ENCODE results near the gene PPP1R1C.
A peak's percentile ranks its signal among the peaks of the same experiment; 100 is the strongest.

The PPP1R1C gene

GRCh38 chr2:182069908-182070307 lies 84.3 kb downstream of the PPP1R1C start:
- ChIA-PET POLR2A (no interaction called here), CTCF (no interaction called here)
- TF ChIP-seq PKNOX1 (IDR thresholded peaks at IDR 0.05): no peak
- no peak for TF ChIP-seq ZNF384 (IDR thresholded peaks at IDR 0.05)
- DNase-seq (ENCODE audit: extremely low spot score): no peak

GRCh38 chr2:182070736-182071135 lies 85.1 kb downstream of the PPP1R1C start:
- no peak for DNase-seq (ENCODE audit: extremely low spot score)
- POLR2A ChIA-PET: no interaction called here
- TF ChIP-seq ZNF384 (IDR thresholded peaks at IDR 0.05): no peak
- TF ChIP-seq ELF4 (IDR thresholded peaks at IDR 0.05): no peak
- no peak for TF ChIP-seq LEF1 (IDR thresholded peaks at IDR 0.05; ENCODE audit: borderline replicate concordance)
- no peak for TF ChIP-seq FOXM1 (IDR thresholded peaks at IDR 0.05; ENCODE audit: borderline replicate concordance)
- no peak for TF ChIP-seq SP1 (IDR thresholded peaks at IDR 0.05)
- no peak for TF ChIP-seq FOXA1 (IDR thresholded peaks at IDR 0.05)
- TF ChIP-seq NFRKB (IDR thresholded peaks at IDR 0.05): no peak
- TF ChIP-seq SUZ12 (IDR thresholded peaks at IDR 0.05): no peak
- TF ChIP-seq L3MBTL2 (conservative IDR thresholded peaks at IDR 0.05): no peak
- TF ChIP-seq CTBP1 (IDR thresholded peaks at IDR 0.05; ENCODE audit: borderline replicate concordance): no peak
- TF ChIP-seq ARNT (IDR thresholded peaks at IDR 0.05): no peak
- no peak for TF ChIP-seq HDGF (IDR thresholded peaks at IDR 0.05; ENCODE audit: borderline replicate concordance)
- no peak for TF ChIP-seq PKNOX1 (IDR thresholded peaks at IDR 0.05)
- TF ChIP-seq FOXK2 (IDR thresholded peaks at IDR 0.05): no peak
- TF ChIP-seq TARDBP (IDR thresholded peaks at IDR 0.05): no peak
- no peak for TF ChIP-seq BHLHE40 (IDR thresholded peaks at IDR 0.05; ENCODE audit: borderline replicate concordance)
- CTCF ChIA-PET: no interaction called here

GRCh38 chr2:182072861-182073260 lies 87.2 kb downstream of the PPP1R1C start:
- ChIA-PET CTCF (no interaction called here), POLR2A (no interaction called here)
- no peak for DNase-seq (ENCODE audit: extremely low spot score)
- TF ChIP-seq BHLHE40 (IDR thresholded peaks at IDR 0.05; ENCODE audit: borderline replicate concordance) (no peak), ZNF384 (IDR thresholded peaks at IDR 0.05) (no peak), SP1 (IDR thresholded peaks at IDR 0.05) (no peak), HDGF (IDR thresholded peaks at IDR 0.05; ENCODE audit: borderline replicate concordance) (no peak), ELF4 (IDR thresholded peaks at IDR 0.05) (no peak), LEF1 (IDR thresholded peaks at IDR 0.05; ENCODE audit: borderline replicate concordance) (no peak), TARDBP (IDR thresholded peaks at IDR 0.05) (no peak), PKNOX1 (IDR thresholded peaks at IDR 0.05) (no peak), SUZ12 (IDR thresholded peaks at IDR 0.05) (no peak), CTBP1 (IDR thresholded peaks at IDR 0.05; ENCODE audit: borderline replicate concordance) (no peak), NFRKB (IDR thresholded peaks at IDR 0.05) (no peak), ARNT (IDR thresholded peaks at IDR 0.05) (no peak), FOXK2 (IDR thresholded peaks at IDR 0.05) (no peak), L3MBTL2 (conservative IDR thresholded peaks at IDR 0.05) (no peak), FOXA1 (IDR thresholded peaks at IDR 0.05) (no peak), FOXM1 (IDR thresholded peaks at IDR 0.05; ENCODE audit: borderline replicate concordance) (no peak)

GRCh38 chr2:182073613-182074012 lies 88.0 kb downstream of the PPP1R1C start:
- no peak for DNase-seq (ENCODE audit: extremely low spot score)
- CTCF ChIA-PET: interaction anchor here (0.7 kb wide), 1 partner anchor 969 kb away, joined by 3 read pairs; no protein-coding TSS in a partner anchor

GRCh38 chr2:182077023-182077422 lies 91.4 kb downstream of the PPP1R1C start:
- CTCF ChIA-PET: interaction anchor here (0.8 to 1.6 kb wide), 5 partner anchors 15 to 334 kb away, joined by 3 to 4 read pairs (median 4); no protein-coding TSS in a partner anchor
- DNase-seq (ENCODE audit: extremely low spot score): no peak
- TF ChIP-seq PKNOX1 (IDR thresholded peaks at IDR 0.05) (no peak), FOXA1 (IDR thresholded peaks at IDR 0.05) (peak; percentile 81)
- POLR2A ChIA-PET: no interaction called here

More at GRCh38 chr2:182073613-182074012, 88.0 kb downstream of the PPP1R1C start:
- TF ChIP-seq BHLHE40 (IDR thresholded peaks at IDR 0.05; ENCODE audit: borderline replicate concordance) (no peak), L3MBTL2 (conservative IDR thresholded peaks at IDR 0.05) (no peak), FOXM1 (IDR thresholded peaks at IDR 0.05; ENCODE audit: borderline replicate concordance) (no peak), TARDBP (IDR thresholded peaks at IDR 0.05) (no peak), FOXK2 (IDR thresholded peaks at IDR 0.05) (no peak)
- POLR2A ChIA-PET: no interaction called here

- POLR2A ChIA-PET: no interaction called here
These were observed 91.9 kb downstream of the PPP1R1C start for GRCh38 chr2:182077448-182078142.

More at GRCh38 chr2:182077448-182078142, 91.9 kb downstream of the PPP1R1C start:
- peak; percentile 48 for DNase-seq (ENCODE audit: extremely low spot score)
- TF ChIP-seq FOXK2 (IDR thresholded peaks at IDR 0.05) (no peak), PKNOX1 (IDR thresholded peaks at IDR 0.05) (0 out of 2 replicates have a peak, but pooled peaks have one; percentile 26)
- CTCF ChIA-PET: interaction anchor here (0.8 to 1.6 kb wide), 6 partner anchors 15 to 504 kb away, joined by 3 to 4 read pairs (median 4); no protein-coding TSS in a partner anchor

All from HEK293T (cell line).